ENCODE results near the gene ULK2. TPM values are rescaled to one million over a fixed set of nuclear protein-coding genes. Genes with fewer than 3 reads are reported as not detected.

The ULK2 gene
- total RNA-seq, 1 donor from 2014 or later: 24.5 TPM

DNA sequence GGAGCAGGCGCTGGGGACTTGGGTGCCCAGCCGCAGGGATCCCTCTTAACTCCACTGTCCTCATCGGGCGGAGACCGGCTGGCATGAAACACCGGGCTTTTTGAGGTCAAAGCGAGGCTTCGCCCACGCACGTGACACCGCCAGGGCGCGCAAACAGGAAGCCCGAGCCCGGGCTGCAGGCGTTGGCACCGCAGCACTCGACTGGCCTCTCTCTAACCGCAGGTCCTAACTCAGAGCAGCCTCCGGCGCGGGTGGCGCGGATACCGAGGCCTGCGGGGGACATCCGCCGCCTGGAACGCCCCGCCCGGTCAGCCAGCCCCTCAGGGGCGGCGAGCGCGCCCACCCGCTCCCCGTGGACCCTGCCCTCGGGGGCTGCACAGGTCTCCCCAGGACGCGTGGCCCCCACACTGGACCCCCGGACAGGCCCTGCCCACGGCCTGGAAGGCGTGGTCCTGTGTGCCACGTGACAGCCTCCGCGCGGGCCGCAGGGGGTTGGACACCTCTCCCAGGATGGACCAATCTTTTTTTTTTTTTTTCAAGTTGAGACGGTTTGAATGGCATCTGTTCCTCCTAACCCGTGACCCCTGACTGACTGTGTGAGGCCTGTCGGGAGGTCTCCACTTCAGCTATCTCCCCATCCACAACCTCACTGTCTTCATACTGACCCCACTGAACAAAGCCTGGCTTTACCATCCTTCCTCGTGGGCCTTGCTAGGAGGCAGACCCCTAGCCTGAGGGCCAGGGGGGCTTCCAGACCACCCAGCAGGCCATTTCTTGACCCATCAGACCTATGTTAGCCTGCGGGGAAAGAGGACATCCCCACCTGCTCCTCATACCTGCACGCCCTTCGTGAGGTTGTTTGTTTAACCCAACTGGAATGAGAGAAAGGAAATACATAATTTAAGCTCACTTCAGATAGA is 143.0 kb downstream of the ULK2 start:
- H3K4me3 ChIP-seq (ENCODE audit: low read depth, low read length): no peak overlapping the region

DNA sequence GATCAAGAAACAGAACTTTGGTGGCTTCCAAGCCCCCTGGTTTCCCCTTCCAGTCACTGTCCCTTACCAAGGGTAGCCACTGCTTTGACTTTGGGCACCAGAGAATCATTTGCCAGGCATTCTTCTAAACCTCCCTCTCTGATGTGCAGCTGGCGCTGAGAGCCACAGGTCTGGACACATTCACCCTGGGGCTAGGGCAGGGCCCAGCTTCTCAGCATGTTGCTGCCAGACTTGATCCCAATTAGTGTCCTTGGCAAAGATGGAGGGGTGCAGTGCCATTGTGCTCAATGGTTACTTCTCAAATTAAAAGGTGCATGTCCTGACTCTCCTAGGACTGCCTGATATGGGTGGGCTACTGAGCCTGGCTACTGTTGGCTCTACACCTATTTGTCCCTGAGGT is 143.8 kb downstream of the ULK2 start:
- TF ChIP-seq, protein P1, sequence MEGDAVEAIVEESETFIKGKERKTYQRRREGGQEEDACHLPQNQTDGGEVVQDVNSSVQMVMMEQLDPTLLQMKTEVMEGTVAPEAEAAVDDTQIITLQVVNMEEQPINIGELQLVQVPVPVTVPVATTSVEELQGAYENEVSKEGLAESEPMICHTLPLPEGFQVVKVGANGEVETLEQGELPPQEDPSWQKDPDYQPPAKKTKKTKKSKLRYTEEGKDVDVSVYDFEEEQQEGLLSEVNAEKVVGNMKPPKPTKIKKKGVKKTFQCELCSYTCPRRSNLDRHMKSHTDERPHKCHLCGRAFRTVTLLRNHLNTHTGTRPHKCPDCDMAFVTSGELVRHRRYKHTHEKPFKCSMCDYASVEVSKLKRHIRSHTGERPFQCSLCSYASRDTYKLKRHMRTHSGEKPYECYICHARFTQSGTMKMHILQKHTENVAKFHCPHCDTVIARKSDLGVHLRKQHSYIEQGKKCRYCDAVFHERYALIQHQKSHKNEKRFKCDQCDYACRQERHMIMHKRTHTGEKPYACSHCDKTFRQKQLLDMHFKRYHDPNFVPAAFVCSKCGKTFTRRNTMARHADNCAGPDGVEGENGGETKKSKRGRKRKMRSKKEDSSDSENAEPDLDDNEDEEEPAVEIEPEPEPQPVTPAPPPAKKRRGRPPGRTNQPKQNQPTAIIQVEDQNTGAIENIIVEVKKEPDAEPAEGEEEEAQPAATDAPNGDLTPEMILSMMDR (IDR thresholded peaks at IDR 0.05; ENCODE audit: insufficient read depth, low read length, poor library complexity, severe bottlenecking): no peak
- Histone ChIP-seq H3K36me3 (ENCODE audit: control insufficient read depth, insufficient read depth, low read length) (no peaks in the 10 kb centered on the region), H3K27me3 (ENCODE audit: control insufficient read depth, insufficient read depth, low read length) (no peaks in the 10 kb centered on the region), H3K4me3 (ENCODE audit: low read depth, low read length) (no peak overlapping the region)
- DNase-seq (ENCODE audit: low read depth): no peak

More for the DNA sequence above, 143.0 kb downstream of the ULK2 start:
- Histone ChIP-seq H3K36me3 (ENCODE audit: control insufficient read depth, insufficient read depth, low read length) (no peaks in the 10 kb centered on the region), H3K27me3 (ENCODE audit: control insufficient read depth, insufficient read depth, low read length) (no peaks in the 10 kb centered on the region)
- TF ChIP-seq, protein P1 (IDR thresholded peaks at IDR 0.05; ENCODE audit: insufficient read depth, low read length, poor library complexity, severe bottlenecking): no peak
- no peak for DNase-seq (ENCODE audit: low read depth)

Other genes with a start within 250 kb of the ULK2 start
- 20.9 and 26.4 TPM in 2 replicates for gene ALDH3A2, start 219.2 kb downstream of the ULK2 start, total RNA-seq
- not detected in 2 replicates for gene SLC47A2, start 151.4 kb downstream of the ULK2 start, total RNA-seq
- 0.84 TPM in 1 of 2 replicates, not detected in the other for gene ALDH3A1, start 119.6 kb downstream of the ULK2 start, total RNA-seq
- gene AKAP10, start 109.9 kb upstream of the ULK2 start, total RNA-seq: 14.9 and 18.1 TPM in 2 replicates
- 62.3 and 64.6 TPM in 2 replicates for gene SPECC1, start 141.4 kb upstream of the ULK2 start, total RNA-seq

All from kidney epithelial cell (primary cell).